Keratinocyte (primary cell): ENCODE data around the gene UBA7.

Experiments used
- CTCF ChIP-seq, 3 experiments: IDR thresholded peaks in 1 of 3; conservative IDR thresholded peaks in 1 of 3; optimal IDR thresholded peaks in 1 of 3; 2 replicates in 2 of 3; 3 replicates in 1 of 3; pipeline versions ENCODE3 to v1.5.1; 2011; ENCODE audit warnings: low read length in 3 of 3, mild to moderate bottlenecking in 3 of 3, moderate library complexity in 2 of 3, control low read depth in 1 of 3, inconsistent platforms in 1 of 3; ENCODE audit not compliant: insufficient read depth in 2 of 3; ENCODE audit errors: extremely low read depth in 1 of 3
- EZH2 ChIP-seq: IDR thresholded peaks from one replicate; pipeline ENCODE4 v1.6.1; 2012; ENCODE audit warnings: inconsistent platforms, mild to moderate bottlenecking, low read length, moderate library complexity

GRCh38 chr3:49804141-49805041 lies 9.4 kb downstream of the UBA7 start:
- no peak for TF ChIP-seq CTCF (optimal IDR thresholded peaks at IDR 0.05 in 1 of 3, IDR thresholded peaks at IDR 0.05 in 1 of 3, conservative IDR thresholded peaks at IDR 0.05 in 1 of 3; ENCODE audit: extremely low read depth in 1 of 3, insufficient read depth in 2 of 3, low read length in 3 of 3)
- TF ChIP-seq EZH2: no peak
